Purkinje cell (primary cell): ENCODE results near the gene MYL10. TPM values are rescaled to one million over a fixed set of nuclear protein-coding genes. Genes with fewer than 3 reads are reported as not detected.

Experiments used
- polyA plus RNA-seq: library from polyadenylated mRNA; unstranded; fragments of >200 nt; fragmentation: Nextera tagmentation; gene quantifications from 2 replicates; pipeline ENCODE4 v1.2.1, GENCODE V29; 2014

MYL10 gene
- polyA plus RNA-seq = not detected in 2 replicates

GRCh38 chr7:101629171-101629570 lies at the start of gene MYL10:
Gene MYL10, minus strand, starts transcription at chr7:101629296. Its CDS starts 178 bp downstream, at chr7:101629118.

Other genes with a start within 250 kb of the MYL10 start
- gene CUX1, start 188.3 kb upstream of the MYL10 start, polyA plus RNA-seq = 12.3 and 37.6 TPM in 2 replicates